ENCODE results near the gene AJM1.
A peak's percentile ranks its signal among the peaks of the same experiment; 100 is the strongest.
"Not testable (repeated sequence)": the region's sequence is repeated elsewhere in the genome, so short reads cannot be mapped to it uniquely, and the experiment has no call there.

AJM1 gene

DNA sequence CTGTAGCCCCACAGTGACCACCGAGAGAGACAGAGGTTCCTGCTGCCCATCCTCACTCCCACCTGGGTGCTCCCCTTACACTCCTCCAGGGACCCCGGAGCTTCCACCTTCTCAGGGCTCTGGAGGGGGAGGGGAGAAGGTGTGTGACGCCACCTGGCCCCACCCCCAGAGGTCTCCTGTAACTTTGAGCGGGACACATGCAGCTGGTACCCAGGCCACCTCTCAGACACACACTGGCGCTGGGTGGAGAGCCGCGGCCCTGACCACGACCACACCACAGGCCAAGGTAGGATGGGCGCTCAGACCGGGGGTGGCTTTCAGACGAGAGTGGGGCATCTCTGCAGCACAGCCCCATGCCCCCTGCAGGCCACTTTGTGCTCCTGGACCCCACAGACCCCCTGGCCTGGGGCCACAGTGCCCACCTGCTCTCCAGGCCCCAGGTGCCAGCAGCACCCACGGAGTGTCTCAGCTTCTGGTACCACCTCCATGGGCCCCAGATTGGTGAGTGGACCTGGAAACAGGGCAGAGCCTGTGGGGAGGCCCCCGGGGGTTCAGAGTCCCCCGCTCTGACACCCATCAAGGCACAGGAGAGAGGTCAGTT lies 14.4 kb downstream of the AJM1 start:
- peak in 1 of 2 donors; percentile 13 for ATAC-seq

DNA sequence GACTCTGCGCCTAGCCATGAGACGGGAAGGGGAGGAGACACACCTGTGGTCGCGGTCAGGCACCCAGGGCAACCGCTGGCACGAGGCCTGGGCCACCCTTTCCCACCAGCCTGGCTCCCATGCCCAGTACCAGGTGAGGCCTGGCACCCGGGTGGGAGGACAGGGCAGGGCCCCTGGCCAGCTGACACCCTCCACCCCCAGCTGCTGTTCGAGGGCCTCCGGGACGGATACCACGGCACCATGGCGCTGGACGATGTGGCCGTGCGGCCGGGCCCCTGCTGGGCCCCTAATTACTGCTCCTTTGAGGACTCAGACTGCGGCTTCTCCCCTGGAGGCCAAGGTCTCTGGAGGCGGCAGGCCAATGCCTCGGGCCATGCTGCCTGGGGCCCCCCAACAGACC lies 14.9 kb downstream of the AJM1 start:
- ATAC-seq = no peak

DNA sequence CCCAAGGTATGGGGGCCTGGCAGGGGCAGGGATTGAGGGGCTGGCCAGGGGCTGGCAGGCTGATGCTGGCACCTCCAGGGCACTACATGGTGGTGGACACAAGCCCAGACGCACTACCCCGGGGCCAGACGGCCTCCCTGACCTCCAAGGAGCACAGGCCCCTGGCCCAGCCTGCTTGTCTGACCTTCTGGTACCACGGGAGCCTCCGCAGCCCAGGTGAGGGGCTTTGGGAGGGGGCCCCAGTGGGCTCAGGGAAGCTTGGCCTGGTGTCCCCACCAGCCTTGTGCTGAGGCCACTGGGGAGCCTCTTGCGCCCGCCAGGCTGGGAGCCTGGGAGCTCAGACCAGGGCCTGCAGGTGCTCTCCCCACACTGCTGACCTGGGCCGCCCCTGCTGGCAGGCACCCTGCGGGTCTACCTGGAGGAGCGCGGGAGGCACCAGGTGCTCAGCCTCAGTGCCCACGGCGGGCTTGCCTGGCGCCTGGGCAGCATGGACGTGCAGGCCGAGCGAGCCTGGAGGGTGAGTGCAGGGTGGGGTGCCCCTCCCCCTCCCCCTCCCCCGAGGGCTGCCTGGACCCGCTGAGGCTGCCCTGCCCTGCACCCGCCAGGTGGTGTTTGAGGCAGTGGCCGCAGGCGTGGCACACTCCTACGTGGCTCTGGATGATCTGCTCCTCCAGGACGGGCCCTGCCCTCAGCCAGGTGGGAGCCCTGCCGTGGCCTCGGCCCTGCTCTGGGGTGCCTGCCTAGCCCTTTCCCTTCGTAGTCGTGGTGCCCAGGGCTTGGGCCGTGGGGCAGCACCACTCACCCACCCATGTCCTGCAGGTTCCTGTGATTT lies 15.5 kb downstream of the AJM1 start:
- no peak for ATAC-seq

DNA sequence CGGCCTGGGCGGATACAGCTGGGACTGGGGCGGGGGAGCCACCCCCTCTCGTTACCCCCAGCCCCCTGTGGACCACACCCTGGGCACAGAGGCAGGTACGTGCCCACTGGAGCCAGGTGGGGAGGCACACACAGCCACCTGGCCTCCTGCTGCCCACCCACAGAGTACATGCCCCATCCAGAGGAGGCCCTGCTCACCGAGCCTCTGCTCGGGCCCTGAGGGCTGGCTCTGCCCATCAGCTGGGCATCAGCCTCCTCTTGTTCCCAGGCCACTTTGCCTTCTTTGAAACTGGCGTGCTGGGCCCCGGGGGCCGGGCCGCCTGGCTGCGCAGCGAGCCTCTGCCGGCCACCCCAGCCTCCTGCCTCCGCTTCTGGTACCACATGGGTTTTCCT lies 16.2 kb downstream of the AJM1 start:
- ATAC-seq = no peak

DNA sequence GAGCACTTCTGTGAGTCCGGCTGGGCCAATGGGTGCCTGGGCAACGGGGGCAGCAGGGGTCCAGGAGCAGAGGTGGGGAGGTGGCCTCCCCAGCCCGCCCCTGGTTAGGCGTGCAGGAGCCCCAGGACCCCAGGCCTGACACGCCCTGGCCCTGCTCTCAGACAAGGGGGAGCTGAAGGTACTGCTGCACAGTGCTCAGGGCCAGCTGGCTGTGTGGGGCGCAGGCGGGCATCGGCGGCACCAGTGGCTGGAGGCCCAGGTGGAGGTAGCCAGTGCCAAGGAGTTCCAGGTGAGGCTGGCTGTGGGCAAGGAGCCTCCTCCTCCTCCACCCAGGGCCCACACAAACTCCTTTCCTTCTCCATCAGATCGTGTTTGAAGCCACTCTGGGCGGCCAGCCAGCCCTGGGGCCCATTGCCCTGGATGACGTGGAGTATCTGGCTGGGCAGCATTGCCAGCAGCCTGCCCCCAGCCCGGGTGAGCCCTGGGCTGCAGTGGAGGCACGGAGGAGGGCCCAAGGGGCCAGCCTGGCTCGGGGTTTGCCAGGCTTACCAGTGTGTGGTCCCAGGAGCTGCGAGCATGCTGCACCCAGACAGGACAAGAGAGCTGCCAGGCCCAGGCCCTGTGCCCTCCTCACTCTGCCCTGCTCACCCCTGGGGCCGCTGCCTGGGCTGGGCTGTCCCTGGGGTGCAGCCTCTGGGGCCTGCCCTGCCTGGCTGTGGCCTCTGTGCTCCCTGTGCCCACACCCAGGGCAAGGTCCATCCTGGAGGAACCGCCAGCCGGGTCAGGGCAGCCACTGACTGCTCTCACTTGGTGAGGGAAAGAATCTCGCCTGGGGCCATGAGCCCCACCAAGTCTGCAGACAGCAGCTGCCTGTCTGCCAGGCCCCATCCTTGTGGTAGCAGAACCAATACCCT lies 16.8 kb downstream of the AJM1 start:
- no peak for ATAC-seq

DNA sequence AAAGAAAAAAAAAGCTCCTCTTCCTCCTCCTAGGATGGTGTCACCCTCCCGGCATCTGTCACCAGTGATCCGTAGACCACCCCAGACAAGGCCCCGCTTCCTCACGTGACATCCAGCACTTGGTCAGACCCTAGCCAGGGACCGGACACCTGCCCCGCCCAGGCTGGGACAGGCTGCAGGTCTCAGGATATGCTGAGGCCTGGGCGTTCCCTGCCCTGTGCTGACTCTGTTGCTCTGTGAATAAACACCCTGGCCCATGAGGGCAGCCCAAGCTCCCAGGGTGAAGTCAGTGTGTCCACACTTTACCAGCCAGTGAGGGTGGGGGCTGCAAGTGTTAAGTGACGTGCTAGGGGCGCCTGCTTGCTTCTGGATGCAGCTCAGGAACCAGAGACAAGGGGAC lies 18.3 kb downstream of the AJM1 start:
- ATAC-seq = no peak

DNA sequence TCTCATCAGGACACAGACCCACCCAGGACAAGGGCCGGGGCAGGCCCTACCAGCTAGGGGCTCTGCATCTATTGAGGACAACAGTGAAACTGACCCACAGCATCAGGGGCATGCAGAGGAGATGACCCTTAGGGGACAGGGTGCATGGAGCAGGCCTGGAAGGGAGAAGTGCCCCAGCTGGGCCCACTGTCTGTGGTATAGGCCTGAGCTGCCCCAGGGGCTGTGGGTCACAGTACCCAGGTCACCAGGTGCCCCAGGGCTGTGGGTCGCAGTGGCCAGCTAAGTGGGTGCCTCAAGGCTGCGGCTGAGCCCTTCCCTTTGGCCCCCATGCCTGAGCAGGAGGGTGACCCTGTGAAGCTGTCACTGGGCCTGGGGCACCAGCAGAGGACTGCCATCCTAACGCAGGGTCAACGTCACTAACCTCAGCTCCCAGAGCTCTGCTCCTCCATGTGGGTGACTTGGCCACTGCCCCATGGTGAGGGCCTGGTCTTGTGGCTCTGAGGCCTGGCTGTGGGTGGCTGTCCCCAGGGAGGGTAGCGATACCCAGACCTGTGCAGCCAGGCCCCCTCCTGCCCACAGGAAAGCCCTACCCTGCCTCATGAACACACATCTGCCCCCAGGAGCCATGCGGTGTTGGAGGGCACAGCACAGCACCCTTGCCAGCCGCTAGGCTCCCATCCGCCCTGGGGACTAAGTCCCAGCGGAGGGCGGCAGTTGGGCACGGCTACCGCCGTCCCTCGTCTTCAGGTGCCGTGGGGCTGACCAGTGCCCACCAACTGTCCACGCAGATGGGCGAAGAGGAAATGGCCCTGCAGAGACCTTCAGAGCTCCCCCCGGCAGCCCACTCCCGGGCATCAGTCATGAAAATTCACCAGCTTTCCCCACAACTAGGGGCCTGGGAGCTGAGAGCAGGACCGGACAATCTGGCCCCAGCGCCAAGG lies 18.9 kb downstream of the AJM1 start:
- ATAC-seq = no peak

DNA sequence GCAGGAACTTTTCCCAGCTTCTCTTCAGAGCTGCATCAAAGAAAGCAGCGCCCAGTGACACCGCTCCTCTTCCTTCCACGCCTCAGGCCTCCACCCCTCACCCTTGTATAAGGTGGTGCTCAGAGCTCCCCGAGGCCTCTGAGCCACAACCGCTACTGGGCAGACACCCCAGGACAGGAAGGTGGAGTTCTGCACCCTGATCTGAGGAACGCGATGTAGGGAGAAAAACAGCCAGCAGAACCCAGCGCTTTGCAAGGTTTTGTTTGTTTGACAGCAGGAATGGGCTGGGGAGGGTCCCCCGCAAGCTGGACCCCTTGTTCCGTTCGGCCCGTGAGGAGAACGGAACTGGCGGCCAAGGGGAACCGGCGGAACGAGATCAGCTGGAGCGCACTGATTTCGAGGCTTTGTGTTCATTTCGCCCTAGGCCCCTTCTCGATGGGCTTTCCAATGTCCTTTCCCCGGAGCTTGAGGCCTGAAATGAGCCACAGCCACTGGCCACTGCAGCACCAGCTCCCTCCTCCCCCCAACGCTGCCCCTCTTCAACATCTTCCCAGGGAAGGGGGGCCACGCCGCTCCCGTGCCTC lies 19.7 kb downstream of the AJM1 start:
- no peak for ATAC-seq

DNA sequence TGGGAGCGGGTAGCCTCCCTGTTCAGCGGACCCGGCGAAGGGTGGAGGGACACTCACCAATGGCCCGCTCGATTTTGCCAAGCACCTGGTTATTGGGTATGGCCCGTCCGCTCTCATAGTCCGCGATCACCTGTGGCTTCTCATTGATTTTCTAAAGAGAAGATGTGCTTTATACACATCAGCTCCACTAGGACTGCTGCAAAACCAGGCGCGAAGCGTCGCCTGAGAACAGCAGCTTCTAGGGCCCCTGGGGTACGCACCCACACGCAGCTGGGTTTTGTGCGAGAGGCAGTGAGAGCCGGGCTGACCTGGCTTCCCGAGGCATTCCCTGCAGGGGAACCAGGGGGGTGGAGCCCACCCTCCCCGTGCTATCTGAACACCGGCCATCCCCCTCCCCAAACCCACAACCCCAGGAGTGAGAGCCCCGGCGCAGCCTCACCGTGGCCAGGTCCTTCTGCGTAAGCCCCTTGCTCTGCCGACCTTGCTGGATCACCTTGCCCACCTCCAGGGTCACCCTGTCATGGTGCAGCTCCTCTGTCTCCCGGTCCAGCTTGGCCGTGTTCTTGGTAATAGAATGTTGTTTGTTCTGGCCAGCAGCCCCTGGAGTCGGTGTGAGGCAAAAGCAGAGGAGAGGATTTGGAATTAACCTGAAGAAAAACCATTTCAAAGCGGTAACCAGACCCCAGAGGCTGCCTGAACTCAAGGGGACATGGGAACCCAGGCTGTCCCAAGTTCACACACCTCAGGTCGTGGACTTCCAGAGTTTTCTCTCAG lies 20.8 kb downstream of the AJM1 start:
- no peak for ATAC-seq

DNA sequence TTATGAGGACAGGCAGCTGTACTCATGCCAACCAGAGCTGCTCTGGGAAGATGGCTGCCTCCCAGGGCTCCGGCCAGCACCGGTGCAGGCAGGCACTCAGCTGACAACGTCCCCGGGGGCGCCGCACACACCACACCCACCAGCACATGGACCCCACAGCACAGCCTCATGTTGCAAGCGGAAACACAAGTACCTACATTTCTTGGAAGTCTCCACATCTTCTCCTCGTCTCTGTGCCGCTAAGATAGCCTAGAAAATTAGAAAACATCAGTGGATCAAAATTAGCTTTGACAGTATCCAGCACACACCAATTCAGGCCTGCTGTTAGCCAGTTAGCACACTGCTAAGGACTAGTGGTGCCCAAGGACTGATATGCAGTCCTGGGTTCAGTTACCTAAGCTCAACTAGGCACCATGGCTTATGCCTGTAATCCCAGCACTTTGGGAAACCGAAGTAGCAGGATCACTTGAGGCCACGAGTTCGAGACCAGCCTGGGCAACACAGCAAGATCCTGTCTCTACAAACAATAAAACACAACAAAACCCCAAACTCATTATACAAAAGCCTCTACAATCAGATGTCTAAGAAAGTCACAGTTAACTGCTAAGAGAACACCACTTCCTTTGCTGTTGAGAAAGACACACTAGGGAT lies 21.5 kb downstream of the AJM1 start:
- no peak for ATAC-seq

DNA sequence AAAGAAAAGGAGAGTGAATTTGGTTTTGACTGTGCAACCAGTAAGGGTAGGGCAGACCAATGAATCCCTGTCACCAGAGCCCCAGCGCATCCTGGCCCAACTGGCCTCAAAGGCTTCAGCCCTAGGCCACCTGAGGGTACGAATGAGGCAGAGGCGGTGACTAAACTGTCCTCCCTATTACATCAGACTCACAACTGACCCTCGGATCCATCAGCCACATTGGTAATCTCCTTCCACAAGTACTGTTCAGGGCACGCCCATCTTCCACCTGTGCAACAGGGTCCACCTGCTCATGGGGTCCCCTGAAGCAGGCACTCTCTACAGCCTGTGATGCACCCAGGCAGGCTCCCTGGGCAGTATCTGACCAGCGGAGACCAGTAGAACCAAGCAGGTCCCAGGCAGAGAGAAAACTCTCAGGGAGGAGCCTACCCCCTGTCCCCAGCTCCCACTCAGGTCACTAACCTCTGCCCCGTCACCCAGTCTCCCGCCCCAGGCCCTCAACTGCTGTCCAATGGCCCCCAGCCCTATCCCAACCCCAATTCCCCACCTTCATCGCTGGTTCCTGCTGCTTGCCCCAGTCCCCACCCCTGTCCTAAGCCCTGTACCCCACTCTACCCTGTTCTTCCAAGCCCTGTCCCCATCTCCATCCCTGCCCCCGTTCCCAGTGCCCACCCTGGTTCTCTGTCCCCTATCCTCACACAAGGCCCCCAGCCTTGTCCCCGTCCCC lies 22.9 kb downstream of the AJM1 start:
- ATAC-seq = no peak

DNA sequence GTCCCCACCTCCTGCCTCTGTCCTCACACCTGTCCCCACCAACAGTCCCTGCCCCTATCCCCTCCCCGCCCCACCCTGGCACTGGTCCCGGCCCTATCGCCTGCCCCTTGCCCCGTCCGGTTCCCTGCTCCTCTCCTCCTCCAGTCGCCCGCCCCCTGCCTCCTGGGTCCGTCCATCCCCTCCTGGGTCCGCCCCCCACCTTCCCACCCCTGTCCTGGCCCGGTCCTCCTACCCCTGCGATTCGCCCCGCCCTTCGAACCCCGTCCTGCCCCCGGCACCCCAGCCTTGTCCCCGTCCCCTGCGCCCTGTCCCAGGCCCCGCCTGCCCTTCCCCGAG lies 23.5 kb downstream of the AJM1 start:
- peak in 1 of 2 donors; percentile 5 for ATAC-seq

DNA sequence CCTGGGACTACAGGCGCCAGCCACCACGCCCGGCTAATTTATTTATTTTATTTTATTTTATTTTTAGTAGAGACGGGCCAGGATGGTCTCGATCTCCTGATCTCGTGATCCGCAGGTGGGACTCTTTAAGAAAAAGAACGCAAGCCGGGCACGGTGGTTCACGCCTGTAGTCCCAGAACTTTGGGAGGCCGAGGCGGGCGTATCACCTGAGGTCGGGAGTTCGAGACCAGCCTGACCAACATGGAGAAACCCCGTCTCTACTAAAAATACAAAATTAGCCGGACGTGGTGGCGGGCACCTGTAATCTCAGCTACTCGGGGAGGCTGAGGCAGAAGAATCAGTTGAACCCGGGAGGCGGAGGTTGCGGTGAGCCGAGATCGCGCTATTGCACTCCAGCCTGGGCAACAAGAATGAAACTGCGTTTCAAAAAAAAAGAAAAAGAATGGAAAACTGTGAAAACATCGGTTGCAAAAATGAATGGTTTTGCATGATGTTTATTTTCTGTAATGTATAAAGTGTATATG lies 24.7 kb downstream of the AJM1 start:
- ATAC-seq = not testable (repeated sequence)

DNA sequence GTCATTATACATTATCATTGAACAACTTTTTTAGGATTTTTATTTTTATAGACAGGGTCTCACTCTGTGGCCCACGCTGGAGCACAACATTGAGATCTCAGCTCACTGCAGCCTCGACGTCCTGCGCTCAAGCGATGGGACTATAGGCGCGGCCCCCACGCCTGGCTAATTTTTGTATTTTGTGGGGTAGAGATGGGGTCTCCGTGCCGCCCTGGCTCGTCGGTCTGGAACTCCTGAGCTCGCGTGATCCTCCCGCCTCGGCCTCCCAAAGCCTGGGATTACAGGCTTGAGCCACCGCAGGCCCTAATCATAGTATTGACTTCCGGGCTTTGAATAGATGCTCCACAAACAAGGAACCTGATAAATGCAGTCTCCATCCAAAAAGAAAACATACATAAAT lies 25.2 kb downstream of the AJM1 start:
- ATAC-seq = no peak

DNA sequence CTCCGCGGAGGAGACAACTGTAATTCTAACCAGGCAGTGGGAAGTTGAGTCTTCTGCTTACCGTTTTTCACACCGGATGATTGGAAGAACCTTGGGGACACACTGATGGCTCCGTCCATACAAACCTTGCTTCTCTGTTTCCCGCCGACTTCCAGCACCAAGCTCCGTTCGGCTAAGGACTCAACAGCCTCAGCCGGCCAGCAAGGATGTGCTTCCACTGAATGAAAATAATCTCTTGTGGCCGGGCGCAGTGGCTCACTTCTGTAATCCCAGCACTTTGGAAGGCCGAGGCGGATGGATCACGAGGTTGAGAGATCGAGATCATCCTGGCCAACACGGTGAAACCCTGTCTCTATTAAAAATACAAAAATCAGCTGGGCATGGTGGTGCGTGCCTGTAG lies 25.6 kb downstream of the AJM1 start:
- ATAC-seq = no peak

DNA sequence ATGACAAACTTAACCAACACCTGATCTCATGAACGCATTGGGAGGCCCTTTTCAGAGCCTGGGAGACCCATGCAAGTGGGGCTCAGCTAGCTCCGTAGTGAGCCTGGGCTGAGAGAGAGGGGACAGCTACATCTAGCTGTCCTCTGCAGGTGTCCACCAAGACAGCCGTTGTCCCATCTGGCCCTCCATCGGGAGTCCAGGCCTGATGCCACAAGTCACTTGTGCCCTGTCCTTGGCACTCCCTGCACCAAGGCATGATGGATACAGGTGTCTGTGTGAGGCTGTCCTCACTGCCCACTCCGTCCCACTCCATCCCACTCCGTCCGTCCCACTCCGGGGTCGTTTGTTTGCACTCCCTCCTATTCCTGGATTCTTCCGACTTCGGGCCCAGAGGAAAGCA lies 26.4 kb downstream of the AJM1 start:
- ATAC-seq = no peak

DNA sequence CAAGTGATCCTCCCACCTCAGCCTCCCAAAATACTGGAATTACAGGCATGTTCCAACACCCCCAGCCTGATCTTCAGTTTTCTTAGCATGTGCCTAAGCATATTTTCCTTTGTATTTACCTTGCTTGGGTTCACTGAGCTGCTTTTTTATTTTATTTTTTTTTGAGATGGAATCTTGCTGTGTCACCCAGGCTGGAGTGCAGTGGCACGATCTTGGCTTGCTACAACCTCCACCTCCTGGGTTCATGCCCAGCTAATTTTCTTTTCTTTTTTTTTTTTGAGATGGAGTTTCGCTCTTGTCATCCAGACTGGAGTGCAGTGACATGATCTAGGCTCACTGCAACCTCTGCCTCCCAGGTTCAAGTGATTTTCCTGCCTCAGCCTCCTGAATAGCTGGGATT lies 27.3 kb downstream of the AJM1 start:
- not testable (repeated sequence) for ATAC-seq

DNA sequence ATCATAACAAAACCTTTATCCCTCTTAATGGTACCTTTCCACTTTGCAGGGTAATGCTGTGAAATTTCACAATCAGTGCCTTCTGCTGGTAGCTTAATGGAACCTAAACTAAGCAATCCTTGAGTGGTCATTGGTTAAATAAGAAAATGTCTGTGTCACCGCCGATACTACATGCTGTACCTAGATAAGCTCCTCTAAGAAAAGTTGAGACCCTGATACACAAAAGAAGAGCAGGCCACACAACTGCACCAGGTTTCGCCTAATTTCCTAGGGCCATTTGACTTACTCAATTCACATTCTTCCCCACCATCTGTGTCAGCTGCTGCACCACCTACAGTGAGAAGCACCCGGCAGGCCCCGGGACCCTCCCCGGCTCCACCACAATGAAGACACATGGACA lies 32.9 kb downstream of the AJM1 start:
- no peak for ATAC-seq

DNA sequence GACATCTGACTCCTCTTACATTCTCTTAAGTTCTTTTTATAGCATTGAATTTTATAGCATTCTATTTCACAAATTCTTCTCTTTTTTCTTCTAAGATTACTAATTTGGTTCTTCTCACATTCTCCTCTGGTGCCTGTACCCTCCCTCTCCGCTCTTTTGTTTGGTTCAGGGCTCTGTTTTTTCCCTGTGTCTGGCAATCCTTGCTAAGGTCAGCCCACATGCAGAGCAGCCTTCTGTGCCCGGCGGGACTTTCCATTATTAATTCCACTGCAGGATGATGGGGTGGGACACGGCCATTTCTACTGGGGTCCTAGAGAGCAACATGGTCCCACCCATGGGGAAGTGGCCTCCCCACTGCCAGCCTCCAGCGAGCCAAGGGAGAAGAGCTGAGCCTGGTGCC lies 34.2 kb downstream of the AJM1 start:
- ATAC-seq = no peak

DNA sequence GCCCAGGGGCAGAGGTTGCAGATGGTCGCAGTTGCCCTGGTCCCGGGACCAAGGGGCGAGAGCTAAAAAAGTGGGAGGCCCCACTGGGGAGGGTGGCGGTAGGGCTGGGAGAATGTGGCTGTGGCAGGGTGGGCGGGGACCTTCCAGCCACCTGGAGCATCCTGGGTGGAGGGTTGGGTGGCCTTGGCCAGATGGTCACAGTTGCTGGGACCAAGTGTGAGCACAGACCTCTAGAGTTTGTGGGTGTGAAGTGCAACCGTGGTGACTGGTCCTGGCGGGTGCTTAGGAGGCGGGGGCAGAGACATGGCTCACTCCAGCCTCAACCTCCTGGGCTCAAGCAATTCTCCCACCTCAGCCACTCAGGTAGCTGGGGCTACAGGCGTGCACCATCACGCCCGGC lies 38.4 kb downstream of the AJM1 start:
- ATAC-seq = no peak
